Esophagus squamous epithelium (tissue), 4 donors: ENCODE data around the gene CRHBP.

ENCODE experiments used
- POLR2A ChIP-seq, 4 donors: fragments of 450-650 bp; IDR thresholded peaks; one replicate each; pipeline ENCODE4 v1.6.1; 2017; ENCODE audit warnings: antibody characterized with exemption in 4 of 4, mild to moderate bottlenecking in 4 of 4, moderate library complexity in 3 of 4
- TF ChIP-seq, protein P1 (sequence below), 6 experiments: fragments of 450-650 bp in 4 of 6; fragments of 200-600 bp in 2 of 6; sonication (generic) in 2 of 6; IDR thresholded peaks; one replicate each; pipeline ENCODE4 v1.5.1; 2016 to 2019; ENCODE audit warnings: antibody characterized with exemption in 6 of 6, mild to moderate bottlenecking in 4 of 6, moderate library complexity in 4 of 6

GRCh38 chr5:76986825-76987526 is 34.1 kb downstream of the CRHBP start:
- TF ChIP-seq, protein P1, sequence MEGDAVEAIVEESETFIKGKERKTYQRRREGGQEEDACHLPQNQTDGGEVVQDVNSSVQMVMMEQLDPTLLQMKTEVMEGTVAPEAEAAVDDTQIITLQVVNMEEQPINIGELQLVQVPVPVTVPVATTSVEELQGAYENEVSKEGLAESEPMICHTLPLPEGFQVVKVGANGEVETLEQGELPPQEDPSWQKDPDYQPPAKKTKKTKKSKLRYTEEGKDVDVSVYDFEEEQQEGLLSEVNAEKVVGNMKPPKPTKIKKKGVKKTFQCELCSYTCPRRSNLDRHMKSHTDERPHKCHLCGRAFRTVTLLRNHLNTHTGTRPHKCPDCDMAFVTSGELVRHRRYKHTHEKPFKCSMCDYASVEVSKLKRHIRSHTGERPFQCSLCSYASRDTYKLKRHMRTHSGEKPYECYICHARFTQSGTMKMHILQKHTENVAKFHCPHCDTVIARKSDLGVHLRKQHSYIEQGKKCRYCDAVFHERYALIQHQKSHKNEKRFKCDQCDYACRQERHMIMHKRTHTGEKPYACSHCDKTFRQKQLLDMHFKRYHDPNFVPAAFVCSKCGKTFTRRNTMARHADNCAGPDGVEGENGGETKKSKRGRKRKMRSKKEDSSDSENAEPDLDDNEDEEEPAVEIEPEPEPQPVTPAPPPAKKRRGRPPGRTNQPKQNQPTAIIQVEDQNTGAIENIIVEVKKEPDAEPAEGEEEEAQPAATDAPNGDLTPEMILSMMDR (IDR thresholded peaks at IDR 0.05), result no peak
- TF ChIP-seq POLR2A (IDR thresholded peaks at IDR 0.05), result no peak
